ENCODE results near the gene SLC29A1. TPM values are rescaled to one million over a fixed set of nuclear protein-coding genes. Genes with fewer than 3 reads are reported as not detected.

The SLC29A1 gene
- total RNA-seq, 2 donors from 2014 or later = 17.0 to 19.1 TPM

DNA sequence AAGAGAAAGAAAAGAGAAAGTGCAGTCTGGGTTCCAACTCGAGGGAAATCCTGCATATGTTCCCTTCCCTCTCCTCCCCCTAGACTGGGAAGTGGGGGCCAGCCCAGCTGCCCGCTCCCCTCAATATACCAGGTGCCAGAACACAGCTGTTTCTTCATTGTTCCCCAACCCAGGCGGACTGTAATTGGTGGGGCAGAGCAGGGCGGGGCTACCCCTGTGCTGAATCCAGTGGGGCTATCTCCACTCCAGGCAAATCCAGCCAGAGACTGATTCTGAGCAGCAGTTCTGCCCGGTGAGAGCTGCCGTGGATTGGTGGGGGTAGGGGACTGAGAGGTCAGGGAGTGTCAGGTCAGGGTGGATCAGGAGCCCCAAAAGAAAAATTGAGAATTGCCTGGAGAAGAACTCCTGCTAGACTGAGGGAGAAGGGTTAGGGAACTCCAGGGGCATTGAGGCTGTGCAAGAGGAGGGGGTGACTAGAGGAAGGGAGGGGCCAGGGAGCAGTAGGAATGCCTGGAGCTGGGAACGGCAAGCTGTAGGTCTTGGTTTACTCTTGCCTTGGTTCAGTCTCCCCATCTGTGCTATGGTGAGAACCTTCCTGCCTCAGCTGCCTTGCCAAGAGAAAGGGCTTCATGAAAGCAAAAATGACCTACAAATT lies 6.6 kb upstream of the SLC29A1 start, which contains the start of gene MYMX:
Gene MYMX, plus strand, starts transcription at position 250 of the 655 bp plus-strand sequence. CDS start 546 bp downstream, outside the sequence.
- intact Hi-C loops (cut with DNase I) = no loop called here
- Histone ChIP-seq H3K4me3 (no peak within 1 kb of the TSS), H3K9me3 (no peaks in the 10 kb centered on the region), H3K27ac (no peak within 1 kb of the TSS), H3K36me3 (no peaks in the 10 kb centered on the region), H3K27me3 (no peaks in the 10 kb centered on the region), H3K4me1 (peaks cover 2% of the 10 kb centered on the region), H3K9ac (ENCODE audit: low read depth in 2 of 2, low read length in 2 of 2) (peak within 1 kb of the TSS; percentile 30 to 55)
- no peak for DNase-seq
- TF ChIP-seq, protein P1, sequence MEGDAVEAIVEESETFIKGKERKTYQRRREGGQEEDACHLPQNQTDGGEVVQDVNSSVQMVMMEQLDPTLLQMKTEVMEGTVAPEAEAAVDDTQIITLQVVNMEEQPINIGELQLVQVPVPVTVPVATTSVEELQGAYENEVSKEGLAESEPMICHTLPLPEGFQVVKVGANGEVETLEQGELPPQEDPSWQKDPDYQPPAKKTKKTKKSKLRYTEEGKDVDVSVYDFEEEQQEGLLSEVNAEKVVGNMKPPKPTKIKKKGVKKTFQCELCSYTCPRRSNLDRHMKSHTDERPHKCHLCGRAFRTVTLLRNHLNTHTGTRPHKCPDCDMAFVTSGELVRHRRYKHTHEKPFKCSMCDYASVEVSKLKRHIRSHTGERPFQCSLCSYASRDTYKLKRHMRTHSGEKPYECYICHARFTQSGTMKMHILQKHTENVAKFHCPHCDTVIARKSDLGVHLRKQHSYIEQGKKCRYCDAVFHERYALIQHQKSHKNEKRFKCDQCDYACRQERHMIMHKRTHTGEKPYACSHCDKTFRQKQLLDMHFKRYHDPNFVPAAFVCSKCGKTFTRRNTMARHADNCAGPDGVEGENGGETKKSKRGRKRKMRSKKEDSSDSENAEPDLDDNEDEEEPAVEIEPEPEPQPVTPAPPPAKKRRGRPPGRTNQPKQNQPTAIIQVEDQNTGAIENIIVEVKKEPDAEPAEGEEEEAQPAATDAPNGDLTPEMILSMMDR (IDR thresholded peaks at IDR 0.05) = no peak

DNA sequence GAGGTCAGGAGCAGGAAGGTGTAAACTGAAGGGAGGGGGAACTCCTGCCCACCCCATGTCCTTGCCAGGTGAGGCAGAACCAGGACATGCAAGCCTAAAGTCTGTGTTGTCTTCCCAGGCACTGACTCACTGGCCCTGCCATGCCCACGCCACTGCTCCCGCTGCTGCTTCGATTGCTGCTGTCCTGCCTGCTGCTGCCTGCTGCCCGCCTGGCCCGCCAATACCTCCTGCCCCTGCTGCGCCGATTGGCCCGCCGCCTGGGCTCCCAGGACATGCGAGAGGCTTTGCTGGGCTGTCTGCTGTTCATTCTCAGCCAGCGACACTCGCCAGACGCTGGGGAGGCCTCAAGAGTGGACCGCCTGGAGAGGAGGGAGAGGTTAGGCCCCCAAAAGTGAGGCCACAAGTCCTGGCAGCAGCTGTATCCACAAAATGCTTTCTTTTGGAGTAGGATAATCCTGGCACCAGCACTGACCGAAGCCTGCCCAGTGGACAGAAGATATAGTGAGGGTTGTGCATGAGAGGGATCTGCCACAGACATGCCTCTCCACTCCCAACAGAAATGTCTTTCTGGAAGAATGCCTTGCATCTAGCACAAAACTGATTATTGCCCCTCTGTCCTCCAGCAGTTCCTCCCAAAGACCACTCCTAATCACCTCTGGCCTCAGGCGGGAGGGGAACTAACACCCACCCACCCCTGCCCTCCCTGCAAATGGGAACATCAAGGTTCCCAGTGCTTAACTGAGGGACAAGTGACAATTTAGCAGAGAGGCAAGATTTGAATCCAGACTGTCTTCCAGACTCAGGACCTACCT lies 5.9 kb upstream of the SLC29A1 start:
- H3K9me3 ChIP-seq = no peaks in the 10 kb centered on the region
- no peak for DNase-seq
- TF ChIP-seq, protein P1 (IDR thresholded peaks at IDR 0.05) = no peak
- intact Hi-C loops (cut with DNase I) = no loop called here
- H3K27ac ChIP-seq = no peak overlapping the region
- peak overlapping the region in 1 of 2 donors; percentile 55 for H3K9ac ChIP-seq (ENCODE audit: low read depth in 2 of 2, low read length in 2 of 2)
- no peaks in the 10 kb centered on the region for H3K36me3 ChIP-seq
- H3K4me1 ChIP-seq = peaks cover 4% of the 10 kb centered on the region
- H3K27me3 ChIP-seq = no peaks in the 10 kb centered on the region
- no peak overlapping the region for H3K4me3 ChIP-seq

DNA sequence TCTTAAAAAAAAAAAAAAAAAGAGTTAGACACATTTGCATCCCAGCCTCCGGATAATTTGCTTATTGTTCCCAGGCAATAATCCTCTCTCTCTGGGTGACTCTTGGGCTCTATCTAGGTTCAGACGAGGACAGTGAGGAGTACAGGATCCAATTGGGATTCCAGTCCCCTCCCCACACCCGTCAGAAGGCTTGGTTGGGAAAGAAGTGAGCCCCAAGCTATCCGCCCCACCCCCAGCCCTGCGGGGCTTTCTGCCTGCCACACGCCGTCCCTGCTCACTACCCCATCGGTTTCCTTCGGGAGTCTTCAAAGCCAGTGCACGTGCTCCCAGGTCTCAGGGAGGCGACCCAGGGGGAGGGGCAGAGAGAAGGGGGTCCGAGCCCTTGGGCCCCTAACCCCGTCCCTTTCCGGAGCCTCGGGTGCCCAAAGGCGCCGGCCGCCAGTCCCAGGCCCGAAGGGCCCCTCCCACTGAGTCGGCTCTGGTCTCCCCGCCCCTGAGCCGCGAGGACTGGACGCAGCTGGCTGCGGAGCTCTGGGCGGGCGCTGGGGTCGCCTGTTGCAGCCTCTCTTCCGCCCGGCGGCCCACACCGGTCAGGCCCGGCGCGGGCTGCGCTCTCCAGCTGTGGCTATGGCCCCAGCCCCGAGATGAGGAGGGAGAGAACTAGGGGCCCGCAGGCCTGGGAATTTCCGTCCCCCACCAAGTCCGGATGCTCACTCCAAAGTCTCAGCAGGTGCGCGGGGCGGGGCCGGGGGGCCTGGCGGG lies 4.2 kb upstream of the SLC29A1 start:
- H3K4me1 ChIP-seq = peaks cover 4% of the 10 kb centered on the region
- TF ChIP-seq, protein P1 (IDR thresholded peaks at IDR 0.05) = no peak
- no peaks in the 10 kb centered on the region for H3K27me3 ChIP-seq
- peak overlapping the region; percentile 37 for H3K4me3 ChIP-seq
- H3K9me3 ChIP-seq = no peaks in the 10 kb centered on the region
- DNase-seq = peak; percentile 84
- H3K9ac ChIP-seq (ENCODE audit: low read depth in 2 of 2, low read length in 2 of 2) = peak overlapping the region; percentile 54 to 68
- intact Hi-C loops (cut with DNase I) = no loop called here
- H3K36me3 ChIP-seq = no peaks in the 10 kb centered on the region
- H3K27ac ChIP-seq = peak overlapping the region; percentile 80

DNA sequence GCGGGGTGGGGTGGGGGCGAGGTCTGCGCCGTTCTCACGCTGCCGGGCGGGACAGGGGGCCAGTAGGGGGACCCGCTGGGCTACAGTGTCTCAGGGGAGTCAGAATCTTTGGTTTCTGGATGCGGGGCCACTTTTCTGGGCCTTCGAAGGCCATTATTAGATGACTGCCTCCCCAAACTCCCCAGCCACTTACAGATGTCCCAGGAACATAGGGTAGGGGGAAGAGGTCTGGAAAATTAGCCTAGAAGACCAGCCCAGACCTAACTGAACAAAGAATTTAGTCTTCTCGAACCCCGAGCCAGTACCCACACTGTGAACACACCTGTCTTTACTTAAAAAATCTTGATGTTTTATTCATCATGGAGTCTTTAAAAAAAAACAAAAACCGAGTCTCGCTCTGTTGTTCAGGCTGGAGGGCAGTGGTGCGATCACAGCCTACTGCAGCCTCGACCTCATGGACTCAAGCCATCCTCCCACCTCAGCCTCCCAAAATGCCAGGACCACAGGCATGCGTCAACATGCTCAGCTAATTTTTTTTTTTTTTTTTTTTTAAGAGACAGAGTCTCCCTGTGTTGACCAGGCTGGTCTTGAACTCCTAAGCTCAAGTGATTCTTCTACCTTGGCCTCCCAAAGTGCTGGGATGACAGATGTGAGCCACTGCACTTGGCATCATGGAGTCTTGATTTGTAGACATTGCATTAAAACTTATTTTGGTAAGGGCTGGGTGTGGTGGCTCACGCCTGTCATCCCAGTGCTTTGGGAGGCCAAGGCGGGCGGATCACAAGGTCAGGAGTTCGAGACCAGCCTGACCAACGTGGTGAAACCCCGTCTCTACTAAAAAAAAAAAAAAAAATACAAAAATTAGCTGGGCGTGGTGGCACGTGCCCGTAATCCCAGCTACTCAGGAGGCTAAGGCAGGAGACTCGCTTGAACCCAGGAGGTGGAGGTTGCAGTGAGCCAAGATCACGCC lies 3.3 kb upstream of the SLC29A1 start:
- Histone ChIP-seq H3K27me3 (no peaks in the 10 kb centered on the region), H3K27ac (peak overlapping the region; percentile 80), H3K9me3 (no peaks in the 10 kb centered on the region), H3K4me1 (peaks cover 4% of the 10 kb centered on the region), H3K36me3 (no peaks in the 10 kb centered on the region), H3K4me3 (peak overlapping the region; percentile 37), H3K9ac (ENCODE audit: low read depth in 2 of 2, low read length in 2 of 2) (no peak overlapping the region)
- DNase-seq = no peak
- intact Hi-C loops (cut with DNase I) = no loop called here
- TF ChIP-seq, protein P1 (IDR thresholded peaks at IDR 0.05) = no peak
